Duodenal mucosa (tissue), 2 donors: ENCODE results near the gene TLR8.
A peak's percentile ranks its signal among the peaks of the same experiment; 100 is the strongest.
"Not testable (repeated sequence)": the region's sequence is repeated elsewhere in the genome, so short reads cannot be mapped to it uniquely, and the experiment has no call there.

ENCODE experiments used
- H3K27ac ChIP-seq: one replicate; pipeline ENCODE4 v1.7.0; 2013; ENCODE audit warnings: low read depth, low read length
- H3K27me3 ChIP-seq, 2 donors: one replicate each; pipeline ENCODE4 v1.7.0; 2013; ENCODE audit warnings: low read length in 2 of 2, control low read depth in 1 of 2; ENCODE audit not compliant: insufficient read depth in 2 of 2, control insufficient read depth in 1 of 2
- H3K36me3 ChIP-seq, 2 donors: one replicate each; pipeline ENCODE4 v1.7.0; 2013; ENCODE audit warnings: low read length in 2 of 2, control low read depth in 1 of 2; ENCODE audit not compliant: insufficient read depth in 2 of 2, control insufficient read depth in 1 of 2
- H3K4me1 ChIP-seq, 2 donors: one replicate each; pipeline ENCODE4 v1.7.0; 2013; ENCODE audit warnings: low read length in 2 of 2, control low read depth in 1 of 2; ENCODE audit not compliant: insufficient read depth in 2 of 2, control insufficient read depth in 1 of 2
- H3K4me3 ChIP-seq, 2 donors: one replicate each; pipeline ENCODE4 v1.7.0; 2013; ENCODE audit warnings: low read length in 2 of 2, low read depth in 1 of 2
- H3K9ac ChIP-seq, 2 donors: one replicate each; pipeline ENCODE4 v1.7.0; 2013; ENCODE audit warnings: low read length in 2 of 2, low read depth in 1 of 2
- H3K9me3 ChIP-seq, 2 donors: one replicate each; pipeline ENCODE4 v1.7.0; 2013; ENCODE audit warnings: low read length in 2 of 2, control low read depth in 1 of 2; ENCODE audit not compliant: control insufficient read depth in 1 of 2

Gene TLR8

DNA sequence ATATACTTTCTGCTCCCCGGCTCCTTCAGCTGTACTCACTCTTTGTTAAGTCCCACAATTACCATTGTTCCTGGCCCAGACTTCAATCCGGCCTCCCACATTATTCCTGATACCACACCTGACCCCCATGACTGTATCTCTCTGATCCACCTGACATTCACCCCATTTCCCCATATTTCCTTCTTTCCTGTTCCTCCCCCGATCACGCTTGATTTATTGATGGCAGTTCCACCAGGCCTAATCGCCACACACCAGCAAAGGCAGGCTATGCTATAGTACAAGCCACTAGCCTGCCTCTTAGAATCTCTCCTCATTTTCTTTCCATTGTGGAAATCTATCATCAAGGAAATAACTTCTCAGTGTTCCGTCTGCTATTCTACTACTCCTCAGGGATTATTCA, 37.2 kb downstream of the TLR8 start:
- not testable (repeated sequence) for H3K9me3 ChIP-seq, H3K27me3 ChIP-seq, H3K9ac ChIP-seq, H3K36me3 ChIP-seq, H3K4me3 ChIP-seq, H3K27ac ChIP-seq
- peaks cover 11 to 18% of the 10 kb centered on the region in 2 donors for H3K4me1 ChIP-seq

DNA sequence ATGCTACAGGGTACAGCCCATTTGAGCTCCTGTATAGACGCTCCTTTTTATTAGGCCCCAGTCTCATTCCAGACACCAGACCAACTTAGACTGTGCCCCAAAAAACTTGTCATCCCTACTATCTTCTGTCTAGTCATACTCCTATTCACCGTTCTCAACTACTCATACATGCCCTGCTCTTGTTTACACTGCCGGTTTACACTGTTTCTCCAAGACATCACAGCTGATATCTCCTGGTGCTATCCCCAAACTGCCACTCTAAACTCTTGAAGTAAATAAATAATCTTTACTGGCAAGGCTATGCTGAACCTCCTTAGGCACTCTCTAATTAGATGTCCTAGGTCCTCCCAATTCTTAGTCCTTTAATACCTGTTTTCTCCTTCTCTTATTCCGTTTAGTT, 38.0 kb downstream of the TLR8 start:
- H3K9ac ChIP-seq, H3K36me3 ChIP-seq, H3K27ac ChIP-seq, H3K4me3 ChIP-seq, H3K27me3 ChIP-seq, H3K9me3 ChIP-seq: not testable (repeated sequence)
- peaks cover 12 to 19% of the 10 kb centered on the region in 2 donors for H3K4me1 ChIP-seq

DNA sequence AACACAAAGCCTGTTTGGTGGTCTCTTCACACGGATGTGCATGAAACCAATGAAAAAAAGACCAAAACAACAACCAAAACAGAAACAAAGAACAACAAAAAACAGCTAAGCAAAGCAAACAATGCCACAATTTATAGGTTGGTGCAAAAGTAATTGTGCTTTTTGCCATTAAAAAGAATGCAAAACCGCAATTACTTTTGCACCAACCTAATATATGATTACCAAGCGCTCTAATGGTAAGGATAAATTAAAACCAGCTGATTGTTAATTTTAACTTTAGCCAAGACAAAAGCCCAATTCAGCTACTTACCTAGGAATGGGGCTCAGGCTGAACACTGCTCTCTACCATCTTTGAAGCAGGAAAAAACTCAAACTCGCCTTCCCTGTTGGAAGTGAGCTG, 39.1 kb downstream of the TLR8 start:
- Histone ChIP-seq H3K4me3 (no peak overlapping the region), H3K27me3 (no peaks in the 10 kb centered on the region), H3K36me3 (no peaks in the 10 kb centered on the region), H3K9me3 (no peaks in the 10 kb centered on the region), H3K27ac (no peak overlapping the region), H3K9ac (no peak overlapping the region), H3K4me1 (peaks cover 21 to 24% of the 10 kb centered on the region in 2 donors)

DNA sequence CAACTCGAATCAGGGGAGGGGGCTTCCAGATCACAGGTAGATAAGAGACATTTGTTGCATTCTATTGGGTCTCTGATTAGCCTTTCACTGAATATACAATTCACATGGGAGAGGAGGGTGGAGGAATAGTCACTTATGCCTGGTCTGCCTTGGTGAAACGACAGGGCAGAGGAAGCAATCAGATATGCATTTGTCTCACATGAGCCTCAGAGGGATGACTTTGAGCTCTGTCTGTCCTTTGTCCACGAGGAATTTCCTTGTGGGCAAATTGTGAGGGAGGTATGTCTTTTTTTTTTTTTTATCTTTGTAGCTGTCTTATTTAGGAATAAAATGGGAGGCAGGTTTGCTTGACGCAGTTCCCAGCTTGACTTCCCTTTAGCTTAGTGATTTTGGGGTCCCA, 40.0 kb downstream of the TLR8 start:
- Histone ChIP-seq H3K9me3 (no peaks in the 10 kb centered on the region), H3K9ac (no peak overlapping the region), H3K4me1 (peaks cover 24% of the 10 kb centered on the region in 2 donors), H3K36me3 (no peaks in the 10 kb centered on the region), H3K27me3 (no peaks in the 10 kb centered on the region), H3K27ac (no peak overlapping the region), H3K4me3 (no peak overlapping the region)

DNA sequence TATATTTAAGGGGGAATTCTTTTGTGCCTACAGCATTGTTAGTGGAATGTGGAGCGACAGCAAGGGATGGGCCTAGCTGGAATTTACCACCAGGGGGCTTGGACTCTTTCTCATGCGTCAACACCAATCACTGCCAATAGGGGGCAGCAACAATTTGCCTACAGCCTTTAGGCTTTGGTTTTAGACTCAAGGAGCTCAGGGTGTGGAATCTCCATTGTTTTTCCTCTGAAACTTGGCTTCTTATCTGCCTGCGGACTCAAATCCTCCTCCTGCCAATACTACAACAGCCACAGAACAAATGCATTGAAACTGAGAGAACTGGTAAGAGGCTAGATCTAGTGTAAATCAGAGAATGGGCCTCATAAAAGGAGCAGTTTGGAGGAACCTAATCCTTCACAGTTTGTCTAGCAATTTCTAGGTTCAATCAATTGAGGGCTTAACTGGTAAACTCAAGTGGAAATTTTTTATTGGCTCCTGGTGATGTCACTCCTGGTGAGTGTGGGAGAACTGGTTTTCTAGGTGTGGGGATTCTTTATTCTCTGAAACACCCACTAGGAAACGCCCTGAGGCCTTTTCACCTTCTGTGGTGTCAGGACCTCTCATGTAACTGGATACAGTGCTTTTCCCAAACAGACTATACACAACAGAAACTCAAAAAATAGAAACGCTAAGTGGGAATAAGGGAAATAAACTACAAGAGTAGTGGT, 40.6 kb downstream of the TLR8 start:
- no peak overlapping the region for H3K4me3 ChIP-seq
- no peaks in the 10 kb centered on the region for H3K27me3 ChIP-seq
- H3K9ac ChIP-seq: peak overlapping the region; percentile 11 to 32
- H3K36me3 ChIP-seq: no peaks in the 10 kb centered on the region
- H3K4me1 ChIP-seq: peaks cover 24% of the 10 kb centered on the region in 2 donors
- no peaks in the 10 kb centered on the region for H3K9me3 ChIP-seq
- H3K27ac ChIP-seq: no peak overlapping the region

DNA sequence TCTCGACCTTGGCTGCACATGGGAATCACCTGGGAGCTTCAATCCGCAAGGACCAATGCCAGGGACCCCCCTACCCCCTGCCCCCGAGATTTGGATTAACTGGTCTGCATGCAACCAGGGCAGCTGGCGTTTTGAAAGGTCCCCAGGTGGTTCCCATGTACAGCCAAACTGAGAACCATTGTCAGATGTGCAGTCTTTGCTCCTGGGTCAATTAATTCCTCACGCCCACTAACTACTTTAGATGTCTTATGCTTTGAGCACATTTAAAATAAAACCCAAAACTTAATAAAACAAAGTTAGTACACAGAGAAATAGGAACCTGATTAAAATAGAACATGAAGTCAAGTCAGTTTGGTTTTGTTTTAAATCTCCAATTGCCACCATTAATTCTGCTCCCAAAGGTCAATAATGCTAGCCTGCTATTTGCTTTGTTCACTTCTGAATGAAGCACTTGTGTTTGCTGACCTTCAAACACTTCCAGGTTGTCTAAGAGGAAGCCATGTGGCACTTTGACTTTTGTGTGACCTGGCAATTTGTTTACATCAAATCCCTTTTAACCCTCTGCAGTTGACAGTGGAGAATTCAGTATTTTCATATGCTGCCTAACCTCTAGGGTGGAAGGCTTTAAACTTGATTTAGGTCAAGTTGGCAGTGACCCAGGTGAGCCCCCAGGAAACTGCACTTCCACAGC, 41.3 kb downstream of the TLR8 start:
- peak overlapping the region in 1 of 2 donors; percentile 11 for H3K9ac ChIP-seq
- H3K27ac ChIP-seq: no peak overlapping the region
- H3K36me3 ChIP-seq: no peaks in the 10 kb centered on the region

DNA sequence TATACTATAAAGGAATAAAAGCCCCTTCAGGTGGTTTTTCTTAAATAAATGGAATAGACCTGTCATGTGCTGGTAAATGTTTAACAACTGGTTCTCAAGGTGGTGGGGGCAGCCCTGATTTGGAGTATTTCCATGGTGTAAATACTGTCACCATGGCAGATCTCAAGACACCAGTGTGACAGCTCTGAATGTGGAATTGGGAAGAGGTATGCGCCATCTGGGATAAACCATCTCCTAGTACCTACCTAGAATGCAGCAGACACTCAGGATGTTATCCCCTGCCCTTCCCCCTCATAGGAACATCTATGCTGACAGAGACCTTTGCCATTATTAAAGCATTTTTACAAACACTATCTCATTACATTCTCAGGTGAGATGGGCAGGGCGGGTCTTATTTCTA, 42.1 kb downstream of the TLR8 start:
- H3K4me3 ChIP-seq: no peak overlapping the region
- H3K9me3 ChIP-seq: no peaks in the 10 kb centered on the region
- H3K36me3 ChIP-seq: no peaks in the 10 kb centered on the region
- H3K27me3 ChIP-seq: no peaks in the 10 kb centered on the region
- no peak overlapping the region for H3K9ac ChIP-seq
- no peak overlapping the region for H3K27ac ChIP-seq
- H3K4me1 ChIP-seq: peaks cover 24% of the 10 kb centered on the region in 2 donors

More for the DNA sequence above, 41.3 kb downstream of the TLR8 start:
- no peak overlapping the region for H3K4me3 ChIP-seq
- H3K9me3 ChIP-seq: no peaks in the 10 kb centered on the region
- no peaks in the 10 kb centered on the region for H3K27me3 ChIP-seq
- H3K4me1 ChIP-seq: peaks cover 24% of the 10 kb centered on the region in 2 donors

DNA sequence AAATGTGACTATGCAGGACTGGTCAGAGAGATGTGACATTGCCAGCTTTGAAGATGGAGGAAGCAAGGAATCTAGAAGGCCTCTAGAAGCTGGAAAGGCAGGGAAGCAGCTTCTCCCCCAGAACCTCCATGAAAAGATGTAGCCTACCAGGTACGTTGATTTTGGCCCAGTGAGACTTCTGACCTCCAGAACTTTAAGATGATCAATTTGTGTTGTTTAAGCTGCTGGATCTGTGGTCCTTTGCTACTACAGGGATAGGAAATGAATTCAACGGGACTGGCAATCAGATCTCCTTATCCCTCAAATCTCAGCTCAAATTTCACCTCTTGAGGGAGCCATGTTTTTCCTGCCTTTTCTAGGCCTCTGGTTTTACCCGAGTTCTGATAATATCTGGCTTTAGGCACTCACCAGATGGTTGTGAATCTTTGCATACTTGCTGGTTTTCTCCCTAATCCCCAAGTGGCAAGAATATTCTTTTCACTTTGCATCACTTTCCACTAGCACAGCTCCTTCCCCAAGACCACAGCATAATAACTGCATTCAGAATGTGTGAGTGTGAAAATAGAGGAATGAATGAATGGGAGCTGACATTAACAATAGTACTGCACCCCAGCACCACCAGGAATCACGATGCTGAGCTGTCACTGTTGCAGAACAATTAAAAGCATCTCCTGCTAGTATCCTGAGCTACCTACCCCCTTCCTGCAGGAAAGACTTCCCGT, 42.9 kb downstream of the TLR8 start:
- Histone ChIP-seq H3K27me3 (no peaks in the 10 kb centered on the region), H3K36me3 (no peaks in the 10 kb centered on the region), H3K27ac (no peak overlapping the region), H3K4me3 (no peak overlapping the region), H3K9me3 (no peaks in the 10 kb centered on the region), H3K9ac (peak overlapping the region; percentile 37 to 51), H3K4me1 (peaks cover 24% of the 10 kb centered on the region in 2 donors)

DNA sequence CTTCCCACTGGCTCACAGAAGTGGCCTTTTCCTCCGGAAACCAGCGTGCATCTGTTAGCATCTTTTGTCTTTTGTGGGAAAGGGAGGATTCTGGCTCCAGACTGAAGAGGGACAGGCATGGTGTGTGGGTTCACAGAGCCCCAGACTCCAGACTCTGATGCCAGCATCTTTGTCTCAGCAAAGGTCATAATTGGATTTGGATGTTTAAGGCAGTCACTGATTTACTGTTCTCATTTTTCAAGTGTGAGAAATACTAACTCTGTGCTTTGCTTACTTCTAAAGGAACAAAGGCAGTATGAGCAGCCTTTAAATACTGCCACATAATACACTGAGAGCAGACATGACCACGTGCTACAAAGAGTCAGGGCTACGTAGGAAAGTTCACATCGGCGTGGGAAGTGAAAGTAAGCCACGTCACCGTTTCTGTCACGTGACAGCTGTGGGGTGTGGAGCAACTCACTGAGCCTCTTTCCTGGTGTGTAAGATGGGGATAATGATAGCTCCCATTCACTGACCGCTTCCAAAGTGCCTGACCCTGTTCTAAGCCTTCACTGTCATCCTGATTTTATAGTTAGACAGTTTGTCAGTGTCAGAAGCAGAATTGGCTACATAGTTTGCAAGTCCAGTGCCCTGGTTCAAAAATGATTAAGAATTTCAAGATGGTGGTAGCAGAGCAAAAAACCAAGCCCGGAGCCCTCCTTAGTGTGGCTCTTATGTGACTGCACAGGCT, 43.7 kb downstream of the TLR8 start:
- peak overlapping the region; percentile 37 to 51 for H3K9ac ChIP-seq
- peak overlapping the region in 1 of 2 donors; percentile 21 for H3K4me3 ChIP-seq
- no peaks in the 10 kb centered on the region for H3K9me3 ChIP-seq
- H3K27me3 ChIP-seq: no peaks in the 10 kb centered on the region
- H3K27ac ChIP-seq: peak overlapping the region; percentile 63
- H3K4me1 ChIP-seq: peaks cover 24 to 27% of the 10 kb centered on the region in 2 donors
- H3K36me3 ChIP-seq: no peaks in the 10 kb centered on the region
